A673 (cell line): ENCODE results near the gene CUL1.

Source experiments
- EZH2 ChIP-seq: fragments of 200-600 bp; sonication (generic); IDR thresholded peaks from 2 replicates; pipeline ENCODE4 v1.6.1; 2017; ENCODE audit warnings: borderline replicate concordance, low read depth, mild to moderate bottlenecking, mixed read lengths, antibody characterized with exemption, low read length; ENCODE audit not compliant: poor library complexity, severe bottlenecking
- TF ChIP-seq, protein P1 (sequence below): fragments of 300-800, 200-600 bp; sonication (generic); conservative IDR thresholded peaks from 2 replicates; pipeline ENCODE4 v1.5.1; 2017; ENCODE audit warnings: low read depth, mild to moderate bottlenecking, antibody characterized with exemption, low read length, moderate library complexity, mixed read lengths

DNA sequence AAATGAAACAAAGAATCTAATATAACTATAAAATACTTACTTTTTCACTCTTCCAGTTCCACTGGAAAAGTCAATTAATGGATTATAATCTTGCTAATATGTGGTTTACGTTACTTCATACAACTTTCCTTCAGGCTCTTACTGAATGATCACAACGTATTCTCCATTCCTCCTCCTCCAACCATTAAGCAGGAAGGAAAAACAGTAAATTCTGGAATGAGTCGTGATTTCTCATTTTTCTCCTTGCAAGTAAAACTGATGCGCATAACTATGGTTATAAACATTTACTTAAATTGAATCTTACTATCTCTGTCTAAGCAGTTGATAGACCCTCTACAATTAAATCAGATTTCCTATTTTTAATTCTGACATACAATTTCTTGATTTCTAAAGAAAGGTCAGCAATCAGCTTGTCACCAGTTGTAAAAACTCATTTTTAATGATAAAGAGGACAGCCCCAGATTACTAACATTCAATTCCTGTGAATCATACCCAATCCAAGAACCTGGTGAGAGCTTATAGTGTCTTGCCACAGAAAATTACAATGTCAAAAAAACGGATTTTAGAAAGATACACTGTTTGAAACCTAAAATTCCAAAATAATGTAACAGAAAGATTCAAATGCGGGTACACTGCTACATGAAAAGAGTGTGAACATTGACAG, 121.1 kb downstream of the CUL1 start:
- TF ChIP-seq, protein P1, sequence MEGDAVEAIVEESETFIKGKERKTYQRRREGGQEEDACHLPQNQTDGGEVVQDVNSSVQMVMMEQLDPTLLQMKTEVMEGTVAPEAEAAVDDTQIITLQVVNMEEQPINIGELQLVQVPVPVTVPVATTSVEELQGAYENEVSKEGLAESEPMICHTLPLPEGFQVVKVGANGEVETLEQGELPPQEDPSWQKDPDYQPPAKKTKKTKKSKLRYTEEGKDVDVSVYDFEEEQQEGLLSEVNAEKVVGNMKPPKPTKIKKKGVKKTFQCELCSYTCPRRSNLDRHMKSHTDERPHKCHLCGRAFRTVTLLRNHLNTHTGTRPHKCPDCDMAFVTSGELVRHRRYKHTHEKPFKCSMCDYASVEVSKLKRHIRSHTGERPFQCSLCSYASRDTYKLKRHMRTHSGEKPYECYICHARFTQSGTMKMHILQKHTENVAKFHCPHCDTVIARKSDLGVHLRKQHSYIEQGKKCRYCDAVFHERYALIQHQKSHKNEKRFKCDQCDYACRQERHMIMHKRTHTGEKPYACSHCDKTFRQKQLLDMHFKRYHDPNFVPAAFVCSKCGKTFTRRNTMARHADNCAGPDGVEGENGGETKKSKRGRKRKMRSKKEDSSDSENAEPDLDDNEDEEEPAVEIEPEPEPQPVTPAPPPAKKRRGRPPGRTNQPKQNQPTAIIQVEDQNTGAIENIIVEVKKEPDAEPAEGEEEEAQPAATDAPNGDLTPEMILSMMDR, result no peak
- no peak for TF ChIP-seq EZH2
